ENCODE results near the gene CDH11. TPM values are rescaled to one million over a fixed set of nuclear protein-coding genes. Genes with fewer than 3 reads are reported as not detected.

CDH11 gene
- total and polyA plus RNA-seq, 2 experiments from 2014 or later = 3.5 to 19.6 TPM

DNA sequence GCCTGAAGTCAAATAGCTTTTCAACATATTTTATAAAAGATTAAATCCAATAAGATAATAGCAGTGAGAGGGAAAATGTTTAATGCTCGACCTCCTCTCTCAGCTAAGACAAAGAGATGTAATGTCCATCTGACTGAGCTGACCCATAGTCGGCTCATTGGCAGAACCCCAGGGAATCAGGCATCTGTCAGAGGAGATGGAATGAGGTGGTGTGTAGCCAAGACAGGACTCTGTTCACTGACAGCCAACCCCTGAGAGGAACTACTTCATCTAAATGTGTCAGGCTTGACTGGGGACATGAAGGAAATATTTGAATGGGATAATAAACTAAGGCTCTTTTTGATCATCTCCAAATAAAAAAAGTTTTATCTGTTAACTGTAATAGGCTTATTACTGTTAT, 188.0 kb downstream of the CDH11 start:
- no peaks in the 10 kb centered on the region for H3K36me3 Mint-ChIP-seq (ENCODE audit: low read depth)
- Histone ChIP-seq H3K4me1 (ENCODE audit: insufficient read depth) (no peaks in the 10 kb centered on the region), H3K4me3 (no peak overlapping the region), H3F3A (replicated peaks; ENCODE audit: low read depth) (no peaks in the 10 kb centered on the region), H3K9me2 (ENCODE audit: insufficient read depth) (no peaks in the 10 kb centered on the region), H2AFZ (no peak overlapping the region), H3K36me3 (ENCODE audit: insufficient read depth) (no peaks in the 10 kb centered on the region), H3K27me3 (ENCODE audit: insufficient read depth) (no peaks in the 10 kb centered on the region), H4K20me1 (replicated peaks; ENCODE audit: insufficient read depth) (no peaks in the 10 kb centered on the region), H3K4me2 (no peak overlapping the region), H3K79me2 (replicated peaks; ENCODE audit: insufficient read depth) (no peaks in the 10 kb centered on the region), H3K27ac (ENCODE audit: low read depth) (no peak overlapping the region)
- DNase-seq (ENCODE audit: low spot score) (no peak), ATAC-seq (no peak)
- no peaks in the 10 kb centered on the region; the same call in 2 of the 3 replicates for H3K9me3 Mint-ChIP-seq
- no peak overlapping the region for H3K27ac Mint-ChIP-seq
- H3K4me1 Mint-ChIP-seq = no peaks in the 10 kb centered on the region
- TF ChIP-seq CREB1 (CRISPR knock-in tag; IDR thresholded peaks at IDR 0.05; ENCODE audit: low read depth) (no peak), JUNB (IDR thresholded peaks at IDR 0.05; ENCODE audit: unreplicated experiment) (no peak), ZNF331 (CRISPR knock-in tag; IDR thresholded peaks at IDR 0.05; ENCODE audit: low read depth) (no peak), EZH2phosphoT487 (IDR thresholded peaks at IDR 0.05; ENCODE audit: unreplicated experiment) (no peak), STAT1 (IDR thresholded peaks at IDR 0.05; ENCODE audit: unreplicated experiment) (no peak)
- TF ChIP-seq, protein P1, sequence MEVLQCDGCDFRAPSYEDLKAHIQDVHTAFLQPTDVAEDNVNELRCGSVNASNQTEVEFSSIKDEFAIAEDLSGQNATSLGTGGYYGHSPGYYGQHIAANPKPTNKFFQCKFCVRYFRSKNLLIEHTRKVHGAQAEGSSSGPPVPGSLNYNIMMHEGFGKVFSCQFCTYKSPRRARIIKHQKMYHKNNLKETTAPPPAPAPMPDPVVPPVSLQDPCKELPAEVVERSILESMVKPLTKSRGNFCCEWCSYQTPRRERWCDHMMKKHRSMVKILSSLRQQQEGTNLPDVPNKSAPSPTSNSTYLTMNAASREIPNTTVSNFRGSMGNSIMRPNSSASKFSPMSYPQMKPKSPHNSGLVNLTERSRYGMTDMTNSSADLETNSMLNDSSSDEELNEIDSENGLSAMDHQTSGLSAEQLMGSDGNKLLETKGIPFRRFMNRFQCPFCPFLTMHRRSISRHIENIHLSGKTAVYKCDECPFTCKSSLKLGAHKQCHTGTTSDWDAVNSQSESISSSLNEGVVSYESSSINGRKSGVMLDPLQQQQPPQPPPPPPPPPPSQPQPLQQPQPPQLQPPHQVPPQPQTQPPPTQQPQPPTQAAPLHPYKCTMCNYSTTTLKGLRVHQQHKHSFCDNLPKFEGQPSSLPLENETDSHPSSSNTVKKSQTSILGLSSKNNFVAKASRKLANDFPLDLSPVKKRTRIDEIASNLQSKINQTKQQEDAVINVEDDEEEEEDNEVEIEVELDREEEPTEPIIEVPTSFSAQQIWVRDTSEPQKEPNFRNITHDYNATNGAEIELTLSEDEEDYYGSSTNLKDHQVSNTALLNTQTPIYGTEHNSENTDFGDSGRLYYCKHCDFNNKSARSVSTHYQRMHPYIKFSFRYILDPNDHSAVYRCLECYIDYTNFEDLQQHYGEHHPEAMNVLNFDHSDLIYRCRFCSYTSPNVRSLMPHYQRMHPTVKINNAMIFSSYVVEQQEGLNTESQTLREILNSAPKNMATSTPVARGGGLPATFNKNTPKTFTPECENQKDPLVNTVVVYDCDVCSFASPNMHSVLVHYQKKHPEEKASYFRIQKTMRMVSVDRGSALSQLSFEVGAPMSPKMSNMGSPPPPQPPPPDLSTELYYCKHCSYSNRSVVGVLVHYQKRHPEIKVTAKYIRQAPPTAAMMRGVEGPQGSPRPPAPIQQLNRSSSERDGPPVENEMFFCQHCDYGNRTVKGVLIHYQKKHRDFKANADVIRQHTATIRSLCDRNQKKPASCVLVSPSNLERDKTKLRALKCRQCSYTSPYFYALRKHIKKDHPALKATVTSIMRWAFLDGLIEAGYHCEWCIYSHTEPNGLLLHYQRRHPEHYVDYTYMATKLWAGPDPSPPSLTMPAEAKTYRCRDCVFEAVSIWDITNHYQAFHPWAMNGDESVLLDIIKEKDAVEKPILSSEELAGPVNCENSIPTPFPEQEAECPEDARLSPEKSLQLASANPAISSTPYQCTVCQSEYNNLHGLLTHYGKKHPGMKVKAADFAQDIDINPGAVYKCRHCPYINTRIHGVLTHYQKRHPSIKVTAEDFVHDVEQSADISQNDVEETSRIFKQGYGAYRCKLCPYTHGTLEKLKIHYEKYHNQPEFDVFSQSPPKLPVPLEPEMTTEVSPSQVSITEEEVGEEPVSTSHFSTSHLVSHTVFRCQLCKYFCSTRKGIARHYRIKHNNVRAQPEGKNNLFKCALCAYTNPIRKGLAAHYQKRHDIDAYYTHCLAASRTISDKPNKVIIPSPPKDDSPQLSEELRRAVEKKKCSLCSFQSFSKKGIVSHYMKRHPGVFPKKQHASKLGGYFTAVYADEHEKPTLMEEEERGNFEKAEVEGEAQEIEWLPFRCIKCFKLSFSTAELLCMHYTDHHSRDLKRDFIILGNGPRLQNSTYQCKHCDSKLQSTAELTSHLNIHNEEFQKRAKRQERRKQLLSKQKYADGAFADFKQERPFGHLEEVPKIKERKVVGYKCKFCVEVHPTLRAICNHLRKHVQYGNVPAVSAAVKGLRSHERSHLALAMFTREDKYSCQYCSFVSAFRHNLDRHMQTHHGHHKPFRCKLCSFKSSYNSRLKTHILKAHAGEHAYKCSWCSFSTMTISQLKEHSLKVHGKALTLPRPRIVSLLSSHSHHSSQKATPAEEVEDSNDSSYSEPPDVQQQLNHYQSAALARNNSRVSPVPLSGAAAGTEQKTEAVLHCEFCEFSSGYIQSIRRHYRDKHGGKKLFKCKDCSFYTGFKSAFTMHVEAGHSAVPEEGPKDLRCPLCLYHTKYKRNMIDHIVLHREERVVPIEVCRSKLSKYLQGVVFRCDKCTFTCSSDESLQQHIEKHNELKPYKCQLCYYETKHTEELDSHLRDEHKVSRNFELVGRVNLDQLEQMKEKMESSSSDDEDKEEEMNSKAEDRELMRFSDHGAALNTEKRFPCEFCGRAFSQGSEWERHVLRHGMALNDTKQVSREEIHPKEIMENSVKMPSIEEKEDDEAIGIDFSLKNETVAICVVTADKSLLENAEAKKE (CRISPR knock-in tag; IDR thresholded peaks at IDR 0.05) = no peak
- peaks cover 1% of the 10 kb centered on the region for H3K27me3 Mint-ChIP-seq (ENCODE audit: insufficient read depth, low read depth, poor library complexity)
- H3K4me3 Mint-ChIP-seq = no peak overlapping the region

- Histone ChIP-seq H3K79me2 (replicated peaks; ENCODE audit: insufficient read depth) (no peaks in the 10 kb centered on the region), H3K27ac (ENCODE audit: low read depth) (no peak overlapping the region), H3K4me1 (ENCODE audit: insufficient read depth) (no peaks in the 10 kb centered on the region), H3K27me3 (ENCODE audit: insufficient read depth) (no peaks in the 10 kb centered on the region), H3F3A (replicated peaks; ENCODE audit: low read depth) (no peaks in the 10 kb centered on the region), H3K9me2 (ENCODE audit: insufficient read depth) (peaks cover 4% of the 10 kb centered on the region; the same call in 1 of the 2 replicates), H3K36me3 (ENCODE audit: insufficient read depth) (no peaks in the 10 kb centered on the region), H3K4me3 (no peak overlapping the region), H4K20me1 (replicated peaks; ENCODE audit: insufficient read depth) (no peaks in the 10 kb centered on the region), H2AFZ (no peak overlapping the region), H3K4me2 (no peak overlapping the region)
- ATAC-seq (no peak), DNase-seq (ENCODE audit: low spot score) (no peak)
- H3K27ac Mint-ChIP-seq = no peak overlapping the region
- H3K36me3 Mint-ChIP-seq (ENCODE audit: low read depth) = peaks cover 16% of the 10 kb centered on the region; the same call in 2 of the 3 replicates
- H3K4me1 Mint-ChIP-seq = no peaks in the 10 kb centered on the region
- no peak overlapping the region for H3K4me3 Mint-ChIP-seq
- peaks cover 22% of the 10 kb centered on the region for H3K9me3 Mint-ChIP-seq
- H3K27me3 Mint-ChIP-seq (ENCODE audit: insufficient read depth, low read depth, poor library complexity) = peaks cover 2% of the 10 kb centered on the region
- no peak for TF ChIP-seq JUNB (IDR thresholded peaks at IDR 0.05; ENCODE audit: unreplicated experiment)
- TF ChIP-seq EZH2 (IDR thresholded peaks at IDR 0.05; ENCODE audit: low read depth, unreplicated experiment) = no peak
- TF ChIP-seq CREB1 (CRISPR knock-in tag; IDR thresholded peaks at IDR 0.05; ENCODE audit: low read depth) = no peak
- TF ChIP-seq NANOG (IDR thresholded peaks at IDR 0.05; ENCODE audit: borderline replicate concordance) = no peak
Observed at GRCh38 chr16:64926476-64926875, 195.4 kb downstream of the CDH11 start.
